Muscle layer of colon (tissue), 2 donors: ENCODE measurements around the gene VPS37B.
"Not testable (repeated sequence)": the region's sequence is repeated elsewhere in the genome, so short reads cannot be mapped to it uniquely, and the experiment has no call there.

ENCODE experiments used
- H3K27ac ChIP-seq: one replicate; pipeline ENCODE4 v1.7.0; 2013; ENCODE audit warnings: low read depth, mild to moderate bottlenecking, low read length, moderate library complexity
- H3K27me3 ChIP-seq, 2 donors: one replicate each; pipeline ENCODE4 v1.7.0; 2013; ENCODE audit warnings: low read length in 2 of 2, mild to moderate bottlenecking in 2 of 2; ENCODE audit not compliant: insufficient read depth in 2 of 2, control insufficient read depth in 1 of 2
- H3K36me3 ChIP-seq: one replicate; pipeline ENCODE4 v1.7.0; 2013; ENCODE audit warnings: mild to moderate bottlenecking, low read length; ENCODE audit not compliant: insufficient read depth
- H3K4me1 ChIP-seq: one replicate; pipeline ENCODE4 v1.7.0; 2013; ENCODE audit warnings: mild to moderate bottlenecking, low read length; ENCODE audit not compliant: insufficient read depth
- H3K4me3 ChIP-seq, 2 donors: one replicate each; pipeline ENCODE4 v1.7.0; 2013; ENCODE audit warnings: low read length in 2 of 2, low read depth in 1 of 2, mild to moderate bottlenecking in 1 of 2, moderate library complexity in 1 of 2
- H3K9ac ChIP-seq: one replicate; pipeline ENCODE4 v1.7.0; 2013; ENCODE audit warnings: low read length
- H3K9me3 ChIP-seq: one replicate; pipeline ENCODE4 v1.7.0; 2013; ENCODE audit warnings: mild to moderate bottlenecking, low read length
- donor health status: abdominal sarcoma.
- donor health status: Adenocarcinoma of cecum.

The VPS37B gene

GRCh38 chr12:122902854-122903692 is 7.1 kb upstream of the VPS37B start:
- Histone ChIP-seq H3K27ac (no peak overlapping the region), H3K27me3 (no peaks in the 10 kb centered on the region), H3K4me1 (no peaks in the 10 kb centered on the region), H3K9ac (no peak overlapping the region), H3K9me3 (no peaks in the 10 kb centered on the region), H3K4me3 (no peak overlapping the region), H3K36me3 (no peaks in the 10 kb centered on the region)

- peaks cover 2% of the 10 kb centered on the region for H3K4me1 ChIP-seq
- H3K9ac ChIP-seq = no peak overlapping the region
- H3K27ac ChIP-seq = no peak overlapping the region
- H3K4me3 ChIP-seq = no peak overlapping the region
- H3K36me3 ChIP-seq = no peaks in the 10 kb centered on the region
- H3K27me3 ChIP-seq = no peaks in the 10 kb centered on the region
- no peaks in the 10 kb centered on the region for H3K9me3 ChIP-seq
These were observed 4.0 kb upstream of the VPS37B start for GRCh38 chr12:122899887-122900286.

GRCh38 chr12:122896662-122897061 is 738 bp upstream of the VPS37B start:
- Histone ChIP-seq H3K36me3 (no peaks in the 10 kb centered on the region), H3K9ac (no peak overlapping the region), H3K4me3 (no peak overlapping the region), H3K27ac (no peak overlapping the region), H3K4me1 (peaks cover 26% of the 10 kb centered on the region), H3K27me3 (no peaks in the 10 kb centered on the region), H3K9me3 (no peaks in the 10 kb centered on the region)

GRCh38 chr12:122895320-122895703 is 612 bp downstream of the VPS37B start:
- peak overlapping the region; percentile 92 for H3K9ac ChIP-seq
- peak overlapping the region; percentile 75 to 92 for H3K4me3 ChIP-seq
- H3K9me3 ChIP-seq = no peaks in the 10 kb centered on the region
- no peaks in the 10 kb centered on the region for H3K36me3 ChIP-seq
- peak overlapping the region; percentile 89 for H3K27ac ChIP-seq
- no peaks in the 10 kb centered on the region for H3K27me3 ChIP-seq
- peaks cover 26% of the 10 kb centered on the region for H3K4me1 ChIP-seq

- H3K4me3 ChIP-seq = peak overlapping the region; percentile 75 to 92
- peak overlapping the region; percentile 19 for H3K27ac ChIP-seq
- peaks cover 26% of the 10 kb centered on the region for H3K4me1 ChIP-seq
- H3K9me3 ChIP-seq = no peaks in the 10 kb centered on the region
- H3K36me3 ChIP-seq = no peaks in the 10 kb centered on the region
- H3K9ac ChIP-seq = peak overlapping the region; percentile 92
- H3K27me3 ChIP-seq = no peaks in the 10 kb centered on the region
These were observed 1.5 kb downstream of the VPS37B start for GRCh38 chr12:122894193-122895121.

- no peaks in the 10 kb centered on the region for H3K27me3 ChIP-seq
- H3K4me1 ChIP-seq = peaks cover 32% of the 10 kb centered on the region
- H3K27ac ChIP-seq = no peak overlapping the region
- no peaks in the 10 kb centered on the region for H3K36me3 ChIP-seq
- H3K9me3 ChIP-seq = no peaks in the 10 kb centered on the region
- H3K4me3 ChIP-seq = no peak overlapping the region
- no peak overlapping the region for H3K9ac ChIP-seq
These were observed 2.4 kb downstream of the VPS37B start for GRCh38 chr12:122893208-122894153.

- H3K9ac ChIP-seq, H3K27ac ChIP-seq, H3K9me3 ChIP-seq, H3K4me3 ChIP-seq, H3K27me3 ChIP-seq, H3K36me3 ChIP-seq: not testable (repeated sequence)
- H3K4me1 ChIP-seq = peaks cover 38% of the 10 kb centered on the region
These were observed 3.2 kb downstream of the VPS37B start for GRCh38 chr12:122892724-122893123.

GRCh38 chr12:122891661-122892525 is 4.0 kb downstream of the VPS37B start:
- H3K9ac ChIP-seq = peak overlapping the region; percentile 13
- H3K4me1 ChIP-seq = peaks cover 46% of the 10 kb centered on the region
- no peak overlapping the region for H3K4me3 ChIP-seq
- no peaks in the 10 kb centered on the region for H3K9me3 ChIP-seq
- no peak overlapping the region for H3K27ac ChIP-seq
- H3K27me3 ChIP-seq = no peaks in the 10 kb centered on the region
- H3K36me3 ChIP-seq = no peaks in the 10 kb centered on the region

- H3K4me3 ChIP-seq = no peak overlapping the region
- no peak overlapping the region for H3K27ac ChIP-seq
- no peaks in the 10 kb centered on the region for H3K9me3 ChIP-seq
- H3K27me3 ChIP-seq = no peaks in the 10 kb centered on the region
- no peak overlapping the region for H3K9ac ChIP-seq
- H3K4me1 ChIP-seq = peaks cover 44% of the 10 kb centered on the region
- no peaks in the 10 kb centered on the region for H3K36me3 ChIP-seq
These were observed 6.0 kb downstream of the VPS37B start for GRCh38 chr12:122889761-122890520.
